IPS-18c (cell line): Measurements from ENCODE around the gene RAB4B.
"Not testable (repeated sequence)": the region's sequence is repeated elsewhere in the genome, so short reads cannot be mapped to it uniquely, and the experiment has no call there.

ENCODE experiments used
- H3K4me3 ChIP-seq: 2 replicates; pipeline ENCODE4 v1.7.0; 2013; ENCODE audit warnings: low read depth, mild to moderate bottlenecking, low read length, moderate library complexity; ENCODE audit not compliant: insufficient read depth
- H3K9me3 ChIP-seq: one replicate; pipeline ENCODE4 v1.6.1; 2013; ENCODE audit warnings: mild to moderate bottlenecking, low read length, moderate library complexity; ENCODE audit not compliant: control insufficient read depth, insufficient read depth

The RAB4B gene, protein sequence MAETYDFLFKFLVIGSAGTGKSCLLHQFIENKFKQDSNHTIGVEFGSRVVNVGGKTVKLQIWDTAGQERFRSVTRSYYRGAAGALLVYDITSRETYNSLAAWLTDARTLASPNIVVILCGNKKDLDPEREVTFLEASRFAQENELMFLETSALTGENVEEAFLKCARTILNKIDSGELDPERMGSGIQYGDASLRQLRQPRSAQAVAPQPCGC

DNA sequence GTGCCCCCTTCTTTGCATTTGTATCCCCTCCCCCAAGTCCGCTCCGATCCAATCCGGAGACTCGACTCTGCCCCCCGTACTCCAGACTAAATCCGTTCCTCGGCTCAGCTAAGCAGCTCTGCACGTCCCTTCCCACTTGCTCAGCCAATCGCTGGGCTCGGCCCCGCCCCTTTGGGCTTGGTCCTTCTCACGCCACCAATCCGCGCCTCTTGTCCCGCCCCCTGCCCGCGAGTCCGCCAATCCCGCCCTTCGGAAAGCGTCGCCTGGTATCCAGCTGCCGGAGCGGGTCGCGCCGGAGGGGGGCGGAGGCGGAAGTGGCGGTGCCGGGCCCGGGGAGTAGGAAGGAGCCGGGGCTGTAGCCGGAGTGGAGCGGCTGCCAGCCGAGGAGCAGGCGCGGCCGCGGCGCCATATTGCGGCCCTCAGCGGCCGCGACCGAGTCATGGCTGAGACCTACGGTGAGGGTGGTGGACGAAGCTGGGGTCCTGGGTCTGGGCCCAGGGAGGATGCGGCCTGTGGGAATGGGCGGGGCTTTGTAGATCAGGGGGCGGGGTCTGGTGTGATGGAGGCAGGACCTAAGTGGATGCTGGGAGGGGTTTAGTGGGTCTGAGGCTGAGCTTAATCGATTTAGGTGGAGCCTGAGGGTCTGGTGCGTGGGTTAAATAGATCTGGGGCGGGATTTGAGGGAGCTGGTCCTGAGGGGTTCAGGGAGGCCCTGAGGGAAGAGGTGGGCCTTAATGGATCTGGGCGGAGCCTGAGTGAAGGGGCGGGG, at the start of gene RAB4B:
RAB4B (plus strand) TSS at position 311 of the 769 bp plus-strand sequence; CDS start at position 440, 129 bp downstream.
- Histone ChIP-seq H3K9me3 (no peaks in the 10 kb centered on the region), H3K4me3 (peak within 1 kb of the TSS; percentile 95)

DNA sequence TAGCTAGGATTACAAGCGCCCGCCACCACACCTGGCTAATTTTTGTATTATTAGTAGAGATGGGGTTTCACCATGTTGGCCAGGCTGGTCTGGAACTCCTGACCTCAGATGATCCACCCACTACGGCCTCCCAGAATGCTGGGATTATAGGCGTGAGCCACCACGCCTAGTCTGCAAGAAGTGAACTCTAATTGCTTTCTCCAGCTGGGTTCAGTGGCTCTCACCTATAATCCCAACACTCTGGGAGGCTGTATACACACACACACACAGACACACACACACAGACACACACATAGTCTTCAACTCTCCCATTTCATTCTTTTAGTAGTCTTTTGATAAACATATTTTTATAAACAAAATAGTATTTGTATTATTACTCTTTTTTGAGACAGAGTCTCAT, 48.0 kb upstream of the RAB4B start:
- H3K9me3 ChIP-seq, H3K4me3 ChIP-seq: not testable (repeated sequence)

DNA sequence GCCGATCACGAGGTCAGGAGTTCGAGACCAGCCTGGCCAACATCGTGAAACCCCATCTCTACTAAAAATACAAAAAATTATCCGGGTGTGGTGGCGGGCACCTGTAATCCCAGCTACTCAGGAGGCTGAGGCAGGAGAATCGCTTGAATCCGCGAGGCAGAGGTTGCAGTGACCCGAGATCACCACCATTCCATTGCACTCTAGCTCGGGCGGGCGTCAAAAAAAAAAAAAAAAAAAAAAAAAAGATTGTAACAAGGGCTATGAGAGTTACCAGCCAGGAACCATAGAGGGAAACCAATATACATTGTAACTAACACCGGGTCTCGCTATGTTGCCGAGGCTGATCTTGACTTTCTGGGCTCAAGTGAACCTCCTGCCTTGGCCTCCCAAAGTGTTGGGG, 45.7 kb upstream of the RAB4B start:
- not testable (repeated sequence) for H3K4me3 ChIP-seq, H3K9me3 ChIP-seq

DNA sequence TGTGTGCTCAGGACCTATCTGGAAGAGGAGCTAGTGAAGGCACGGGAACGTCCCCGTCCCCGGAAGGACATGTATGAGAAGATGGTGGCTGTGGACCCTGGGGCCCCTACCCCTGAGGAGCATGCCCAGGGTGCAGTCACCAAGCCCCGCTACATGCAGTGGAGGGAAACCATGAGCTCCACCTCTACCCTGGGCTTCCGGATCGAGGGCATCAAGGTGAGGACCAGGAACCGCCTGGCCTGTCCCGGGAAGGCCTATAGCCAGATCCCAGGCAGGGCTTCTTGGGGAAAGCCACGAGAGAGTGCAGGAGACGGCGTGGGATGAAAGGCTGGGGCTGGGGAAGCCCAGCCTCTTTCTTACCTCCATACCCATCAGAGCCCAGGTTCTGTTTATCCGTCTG, 44.9 kb upstream of the RAB4B start:
- Histone ChIP-seq H3K9me3 (no peaks in the 10 kb centered on the region), H3K4me3 (no peak overlapping the region)

DNA sequence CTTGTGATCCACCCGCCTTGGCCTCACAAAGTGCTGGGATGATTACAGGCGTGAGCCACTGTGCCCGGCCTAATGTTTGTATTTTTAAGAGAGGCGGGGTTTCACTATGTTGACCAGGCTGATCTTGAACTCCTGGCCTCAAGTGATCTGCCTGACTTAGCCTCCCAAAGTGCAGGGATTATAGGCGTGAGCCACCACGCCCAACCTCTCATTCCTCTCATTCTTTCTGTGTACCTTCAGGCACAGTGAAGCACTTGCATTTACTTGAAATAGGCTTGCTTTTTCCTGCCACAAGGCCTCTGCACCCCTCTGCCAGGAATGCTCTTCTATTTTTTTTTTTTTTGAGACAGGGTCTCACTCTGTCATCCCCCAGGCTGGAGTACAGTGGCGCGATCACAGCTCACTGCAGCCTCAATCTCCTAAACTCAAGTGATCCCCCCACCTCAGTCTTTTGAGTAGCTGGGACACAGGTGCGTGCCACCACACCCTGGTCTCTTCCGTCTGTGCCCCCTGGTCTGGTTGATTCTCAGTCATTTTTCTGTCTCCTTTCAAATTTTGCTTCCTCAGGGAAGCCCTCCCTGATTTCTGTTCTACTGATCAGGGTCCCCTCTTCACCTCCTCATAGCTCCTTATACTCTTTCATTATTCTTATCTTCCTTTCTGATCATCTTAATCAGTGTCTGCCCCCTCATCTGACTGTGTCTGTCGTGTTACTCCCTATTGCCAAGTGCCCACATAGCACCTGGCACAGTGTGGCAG, 42.9 kb upstream of the RAB4B start:
- H3K4me3 ChIP-seq, result no peak overlapping the region
- H3K9me3 ChIP-seq, result no peaks in the 10 kb centered on the region

DNA sequence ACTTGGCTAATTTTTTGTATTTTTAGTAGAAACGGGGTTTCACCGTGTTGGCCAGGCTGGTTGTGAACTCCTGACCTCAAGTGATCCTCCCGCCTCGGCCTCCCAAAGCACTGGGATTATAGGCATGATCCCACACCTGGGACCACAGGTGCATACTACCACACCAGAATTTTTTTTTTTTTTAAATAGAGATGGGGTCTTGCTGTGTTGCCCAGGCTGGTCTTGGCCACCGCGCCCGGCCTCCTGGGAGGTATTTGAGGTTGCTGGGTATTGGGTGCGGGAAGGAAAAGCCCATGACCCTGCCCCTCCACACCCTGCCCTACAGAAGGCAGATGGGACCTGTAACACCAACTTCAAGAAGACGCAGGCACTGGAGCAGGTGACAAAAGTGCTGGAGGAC, 41.4 kb upstream of the RAB4B start:
- Histone ChIP-seq H3K4me3 (no peak overlapping the region), H3K9me3 (no peaks in the 10 kb centered on the region)

DNA sequence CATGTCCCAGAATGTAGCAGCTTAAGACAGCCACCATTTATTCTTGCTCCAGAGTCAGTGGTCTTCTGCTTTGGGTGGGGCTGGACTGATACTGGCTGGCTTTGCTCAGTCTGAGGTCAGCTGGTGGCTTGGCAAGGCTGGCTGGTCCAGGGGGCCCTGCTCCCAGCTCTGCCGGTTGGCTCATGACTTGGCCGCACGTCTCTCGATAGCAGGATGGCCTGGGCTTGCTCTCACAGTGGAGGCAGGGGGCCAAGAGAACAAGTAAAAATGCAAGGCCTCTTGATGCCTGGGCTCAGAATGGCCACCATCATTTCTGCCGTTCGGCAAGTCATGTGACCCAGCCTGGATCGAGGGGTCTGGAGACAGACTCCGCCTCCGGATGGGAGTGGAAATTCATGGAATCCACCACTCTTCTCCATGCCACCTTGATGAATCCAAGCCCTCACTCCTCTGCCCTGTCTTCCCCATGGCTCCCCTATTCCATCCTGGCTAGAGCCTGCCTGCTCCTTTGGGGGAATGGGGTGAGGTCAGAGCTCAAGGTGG, 40.9 kb upstream of the RAB4B start:
- Histone ChIP-seq H3K4me3 (no peak overlapping the region), H3K9me3 (no peaks in the 10 kb centered on the region)

DNA sequence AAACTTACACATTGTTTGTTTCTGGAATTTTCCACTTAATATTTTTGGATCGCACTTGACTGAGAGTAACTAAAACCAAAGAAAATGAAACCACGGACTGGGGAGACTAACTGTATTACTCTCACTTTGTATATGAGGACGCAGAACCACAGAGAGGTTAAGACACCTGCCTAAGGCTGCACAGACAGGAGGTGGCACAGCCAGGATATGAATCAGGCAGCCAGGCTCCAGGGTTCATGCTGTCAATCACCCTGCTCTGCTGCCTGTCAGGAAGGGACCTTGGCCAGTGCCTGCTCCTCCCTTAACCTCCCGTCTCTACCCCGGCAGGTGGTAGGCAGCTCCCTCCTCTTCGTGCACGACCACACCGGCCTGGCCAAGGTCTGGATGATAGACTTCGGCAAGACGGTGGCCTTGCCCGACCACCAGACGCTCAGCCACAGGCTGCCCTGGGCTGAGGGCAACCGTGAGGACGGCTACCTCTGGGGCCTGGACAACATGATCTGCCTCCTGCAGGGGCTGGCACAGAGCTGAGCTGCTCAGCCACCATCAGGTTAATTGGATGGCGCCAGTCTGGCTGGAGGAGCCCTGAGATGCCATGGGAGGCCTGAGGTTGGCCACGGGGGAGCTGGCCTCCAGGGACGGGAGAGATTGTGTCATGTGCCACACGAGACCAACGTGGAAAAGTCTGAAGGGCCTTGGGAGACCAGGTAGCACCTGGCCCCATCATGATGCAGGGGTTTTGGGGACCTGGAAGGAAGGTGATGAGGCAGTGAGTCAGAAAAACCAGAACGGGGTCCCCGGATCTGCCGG, 38.8 kb upstream of the RAB4B start:
- no peaks in the 10 kb centered on the region for H3K9me3 ChIP-seq
- H3K4me3 ChIP-seq, result no peak overlapping the region

DNA sequence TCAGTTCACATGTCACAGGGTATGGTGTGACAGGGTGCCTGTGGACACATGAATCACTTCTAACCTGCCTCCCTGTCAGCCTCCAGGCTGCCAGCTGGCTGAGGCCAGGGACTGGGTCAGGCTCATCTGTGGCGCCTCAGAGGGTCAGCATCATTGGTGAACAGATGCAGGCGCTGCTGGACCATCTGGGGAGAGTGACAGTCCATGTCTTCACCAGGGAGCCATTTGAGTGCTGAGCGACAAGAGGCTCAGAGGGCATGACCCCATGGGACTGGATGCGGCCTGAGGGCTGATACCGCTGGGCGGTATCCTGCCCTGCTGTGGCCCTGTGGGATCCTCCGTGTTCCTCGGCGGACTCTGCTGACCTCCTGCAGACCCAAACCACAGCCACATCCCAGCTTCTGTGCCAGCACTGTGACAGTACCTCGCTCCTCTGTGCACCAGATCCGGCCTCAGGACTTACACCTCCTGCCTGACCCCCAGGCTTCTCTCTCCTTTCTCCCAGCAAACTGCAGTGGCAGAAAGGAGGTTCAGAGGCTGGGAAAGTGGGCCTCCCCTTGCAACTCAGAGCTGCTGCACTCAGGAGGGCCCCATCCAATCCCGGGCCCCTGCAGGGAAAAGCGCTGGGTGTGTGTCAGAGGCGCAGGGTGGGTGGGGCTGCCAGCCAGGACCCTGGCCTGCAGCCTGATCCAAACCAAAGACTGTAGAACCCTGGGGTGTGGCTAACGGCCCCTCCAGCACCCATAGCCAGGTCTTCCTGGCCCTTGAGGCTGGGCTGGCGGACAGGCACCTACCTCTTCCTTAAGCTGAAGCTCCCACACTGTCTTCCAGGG, 38.0 kb upstream of the RAB4B start:
- Histone ChIP-seq H3K9me3 (no peaks in the 10 kb centered on the region), H3K4me3 (no peak overlapping the region)

DNA sequence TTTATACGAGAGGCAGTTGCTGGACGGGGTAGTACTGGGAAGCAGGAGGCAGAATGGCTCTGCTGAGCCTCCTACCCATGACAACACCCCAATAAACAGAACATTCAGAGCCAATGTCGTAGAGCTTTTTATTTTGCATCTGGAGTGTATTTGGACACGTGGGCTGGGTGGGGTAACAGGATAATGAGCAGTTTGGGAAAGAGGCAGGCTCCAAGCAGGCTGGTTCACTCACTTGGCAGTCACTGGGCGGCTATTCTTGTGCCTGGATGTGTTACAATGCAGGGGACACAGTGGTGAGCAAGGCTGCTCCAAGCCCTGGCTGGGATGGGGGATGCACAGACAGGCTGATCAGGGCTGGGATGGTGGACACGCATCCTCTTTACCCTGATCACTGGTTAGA, 37.3 kb upstream of the RAB4B start:
- Histone ChIP-seq H3K9me3 (no peaks in the 10 kb centered on the region), H3K4me3 (no peak overlapping the region)

DNA sequence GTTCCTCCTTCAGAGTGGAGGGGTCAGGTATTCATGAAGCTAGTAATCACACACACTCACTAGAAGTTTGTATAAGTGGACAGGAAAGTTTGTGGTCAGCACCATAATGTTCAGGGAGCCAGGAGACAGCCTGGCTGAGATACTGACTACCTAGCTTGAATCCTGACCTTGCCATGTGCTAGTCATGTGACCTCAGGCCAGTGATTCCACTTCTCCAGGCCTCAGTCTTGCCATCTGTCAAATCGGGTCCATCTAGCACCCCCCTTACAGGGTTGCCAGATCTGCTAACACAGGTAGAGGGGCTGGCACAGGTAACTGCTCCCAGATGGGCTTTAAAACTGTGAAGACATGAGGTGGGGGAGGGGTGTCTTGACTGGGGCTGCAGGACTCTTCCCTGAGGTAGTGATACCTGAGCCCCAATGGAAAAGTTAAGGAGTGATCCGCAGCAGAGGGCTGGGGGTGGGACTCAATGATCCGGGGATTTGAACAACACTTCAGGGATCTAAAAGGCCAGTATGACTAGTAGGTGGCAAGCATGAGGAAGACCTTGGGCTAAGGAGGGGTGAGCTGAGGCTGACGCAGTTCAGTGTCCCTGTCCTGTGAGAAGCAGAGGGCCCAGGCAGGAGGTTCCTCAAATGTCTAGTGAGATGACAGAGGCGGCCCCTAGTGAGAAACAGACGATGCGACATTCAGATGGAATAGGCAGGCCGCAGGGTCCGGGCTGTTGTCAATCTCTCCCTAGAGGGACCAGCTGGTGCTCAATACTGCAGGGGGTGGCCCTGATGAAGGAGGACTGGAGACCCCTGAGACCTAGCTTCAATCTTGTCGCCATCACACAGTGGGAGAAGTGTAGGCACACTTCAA, 36.3 kb upstream of the RAB4B start:
- Histone ChIP-seq H3K9me3 (no peaks in the 10 kb centered on the region), H3K4me3 (no peak overlapping the region)

DNA sequence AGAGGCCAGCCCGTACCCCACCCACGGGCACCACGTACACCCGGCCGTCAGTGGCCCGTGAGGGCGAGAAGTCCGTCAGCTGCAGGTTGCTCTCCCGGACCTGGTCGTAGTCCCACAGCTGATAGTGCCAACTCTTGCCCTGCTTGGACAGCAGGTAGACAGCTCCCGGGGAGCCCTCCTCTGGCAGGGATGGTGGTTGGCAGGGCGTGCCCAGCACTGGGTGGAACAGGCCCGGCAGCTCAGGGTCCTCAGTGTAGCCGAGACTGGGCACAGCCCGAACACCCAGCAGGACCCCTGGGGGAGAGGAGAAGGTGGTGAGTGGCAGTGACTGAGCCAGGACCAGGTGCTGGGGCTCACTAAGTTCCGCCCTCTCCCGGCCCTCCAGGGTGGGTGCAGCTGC, 35.6 kb upstream of the RAB4B start:
- Histone ChIP-seq H3K4me3 (no peak overlapping the region), H3K9me3 (no peaks in the 10 kb centered on the region)

DNA sequence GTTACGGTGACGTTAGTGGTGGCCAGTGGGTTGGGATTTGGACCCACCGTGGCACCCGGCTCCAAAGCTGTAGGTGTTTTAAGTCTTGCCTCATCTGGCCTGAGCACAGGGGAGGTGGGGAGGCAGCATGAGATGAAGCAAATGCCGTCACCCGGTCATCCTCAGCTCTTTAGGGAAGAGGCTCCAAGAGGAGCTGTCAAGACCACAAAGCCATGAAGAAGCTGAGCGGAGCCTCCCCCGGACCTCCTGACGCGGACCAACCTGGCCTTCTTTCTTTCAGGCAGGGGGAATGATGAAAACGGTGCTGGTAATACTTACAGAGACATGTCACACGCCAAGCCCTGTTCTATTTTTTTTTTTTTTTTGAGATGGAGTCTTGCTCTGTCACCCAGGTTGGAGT, 35.2 kb upstream of the RAB4B start:
- H3K4me3 ChIP-seq, result no peak overlapping the region
- H3K9me3 ChIP-seq, result no peaks in the 10 kb centered on the region

DNA sequence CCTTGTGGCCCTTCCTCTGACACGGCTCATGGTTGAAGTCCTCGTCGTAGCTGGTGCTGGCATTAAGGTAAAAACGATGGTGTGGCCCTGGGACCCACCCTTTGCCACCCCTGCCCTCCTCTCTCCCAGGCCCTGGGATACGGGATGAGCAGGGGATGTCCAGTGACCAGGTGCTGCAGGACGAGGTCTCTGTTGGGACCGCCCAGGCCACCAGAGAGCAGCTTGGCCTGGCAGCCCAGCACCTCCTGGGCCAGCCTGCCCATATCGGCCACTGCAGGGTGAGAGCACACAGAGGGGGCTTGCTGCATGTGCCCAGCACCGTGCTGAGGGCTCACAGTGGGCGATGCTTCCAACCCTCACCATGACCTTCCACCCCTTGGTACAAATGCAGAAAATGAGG, 34.1 kb upstream of the RAB4B start:
- Histone ChIP-seq H3K4me3 (no peak overlapping the region), H3K9me3 (no peaks in the 10 kb centered on the region)

DNA sequence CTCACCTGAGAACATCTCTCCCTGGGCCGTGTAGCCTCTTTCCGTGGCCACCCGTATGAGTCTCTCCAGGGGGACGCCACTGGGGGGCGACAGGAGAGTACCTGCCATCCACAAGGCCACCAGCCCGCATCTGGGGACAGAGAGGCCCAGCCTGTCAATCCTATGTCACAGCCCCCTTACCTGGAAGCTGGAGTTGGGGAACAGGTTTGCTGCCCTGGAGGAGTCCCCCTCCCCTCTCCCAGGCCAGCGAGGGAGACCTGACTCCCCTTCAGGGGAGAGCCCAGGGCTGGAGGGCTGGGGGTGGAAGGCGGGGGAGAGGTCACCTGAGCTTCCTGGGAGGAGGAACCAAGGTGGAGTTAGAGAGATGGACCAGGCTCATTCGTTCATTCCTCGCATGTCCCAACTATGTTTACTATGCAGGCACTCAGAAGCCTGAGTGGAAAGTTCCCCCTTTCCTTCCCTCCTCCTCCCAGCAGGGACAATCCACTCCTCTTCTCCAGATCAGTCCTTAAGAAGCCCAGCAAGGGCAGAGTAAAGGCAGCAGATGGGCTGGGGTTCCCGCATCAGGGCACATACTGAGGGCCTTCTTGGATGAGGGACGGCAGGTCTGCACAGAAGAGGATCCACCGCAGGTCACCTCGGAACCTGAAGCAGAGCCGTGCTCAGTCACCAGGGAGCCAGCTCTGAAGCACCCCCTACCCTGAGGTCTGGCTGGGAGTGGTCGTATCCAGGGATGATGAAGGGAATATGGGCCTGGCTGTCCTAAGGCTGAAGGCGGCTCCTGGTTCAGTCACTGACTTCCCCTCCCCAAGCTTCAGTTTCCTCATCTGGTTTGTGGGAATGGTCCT, 33.3 kb upstream of the RAB4B start:
- Histone ChIP-seq H3K9me3 (no peaks in the 10 kb centered on the region), H3K4me3 (peak overlapping the region; percentile 28; the same call in 1 of the 2 replicates)
